Activated B cell treated with CpG ODN at 0.5 μM for 24 hours (primary cell): ENCODE results near the gene NRP2. TPM values are rescaled to one million over a fixed set of nuclear protein-coding genes. Genes with fewer than 3 reads are reported as not detected.

Experiments used
- ATAC-seq: fragments of 200-7000 bp; cut with Tn5 transposase; one replicate; pipeline ENCODE4 v1.10.0; 2021; ENCODE audit warnings: low read depth, mild to moderate bottlenecking, moderate library complexity
- CTCF ChIA-PET: fragments of 350-600 bp; sonication (Branson Sonifier 250); formaldehyde crosslinking; loops from one replicate; lab custom pipeline; 2021; ENCODE audit warnings: antibody characterized with exemption; lab: Charles Lee
- POLR2A ChIA-PET: fragments of 350-600 bp; sonication (Branson Sonifier 250); formaldehyde crosslinking; loops from one replicate; lab custom pipeline; 2021; ENCODE audit warnings: antibody characterized with exemption; lab: Charles Lee
- DNase-seq: peaks from one replicate; pipeline ENCODE4 v3.0.0; 2022
- H3K27ac Mint-ChIP-seq: one replicate; pipeline ENCODE4 v1.8.0; 2020; ENCODE audit warnings: mixed read lengths
- H3K27me3 Mint-ChIP-seq: one replicate; pipeline ENCODE4 v1.8.0; 2021; ENCODE audit warnings: mixed read lengths
- H3K36me3 Mint-ChIP-seq: one replicate; pipeline ENCODE4 v1.8.0; 2021; ENCODE audit warnings: low read depth, mixed read lengths
- H3K4me1 Mint-ChIP-seq: one replicate; pipeline ENCODE4 v1.8.0; 2021; ENCODE audit warnings: mixed read lengths
- H3K4me3 Mint-ChIP-seq: one replicate; pipeline ENCODE4 v1.8.0; 2020; ENCODE audit warnings: mild to moderate bottlenecking, mixed read lengths
- H3K9me3 Mint-ChIP-seq: one replicate; pipeline ENCODE4 v1.8.0; 2020; ENCODE audit warnings: mixed read lengths
- intact Hi-C: fragments of 100-400 bp; cut with micrococcal nuclease; formaldehyde crosslinking; loops from one replicate; pipeline ENCODE4 v1.15.1; 2024
- total RNA-seq: library from RNA; stranded (reverse); gene quantifications from 2 replicates; pipeline ENCODE4 v1.2.3, GENCODE V29; 2022
- TF ChIP-seq, protein P1 (sequence below): fragments of 200-600 bp; IDR thresholded peaks from one replicate; pipeline ENCODE4 v1.8.0; 2022; ENCODE audit warnings: antibody characterized with exemption, mild to moderate bottlenecking

NRP2 gene
- total RNA-seq, 1 donor from 2014 or later, result 10.2 TPM

GRCh38 chr2:205686056-205686782 lies 3.9 kb downstream of the NRP2 start:
- H3K4me3 Mint-ChIP-seq, result peak overlapping the region; percentile 90
- H3K36me3 Mint-ChIP-seq, result no peaks in the 10 kb centered on the region
- ATAC-seq (no peak), DNase-seq (no peak)
- POLR2A ChIA-PET, result interaction anchor here (0.6 to 6.2 kb wide), 3 partner anchors 20 to 36 kb away, joined by 3 to 72 read pairs (median 3); no protein-coding TSS in a partner anchor
- intact Hi-C loops, result no loop called here
- H3K27ac Mint-ChIP-seq, result peak overlapping the region; percentile 61
- TF ChIP-seq, protein P1, sequence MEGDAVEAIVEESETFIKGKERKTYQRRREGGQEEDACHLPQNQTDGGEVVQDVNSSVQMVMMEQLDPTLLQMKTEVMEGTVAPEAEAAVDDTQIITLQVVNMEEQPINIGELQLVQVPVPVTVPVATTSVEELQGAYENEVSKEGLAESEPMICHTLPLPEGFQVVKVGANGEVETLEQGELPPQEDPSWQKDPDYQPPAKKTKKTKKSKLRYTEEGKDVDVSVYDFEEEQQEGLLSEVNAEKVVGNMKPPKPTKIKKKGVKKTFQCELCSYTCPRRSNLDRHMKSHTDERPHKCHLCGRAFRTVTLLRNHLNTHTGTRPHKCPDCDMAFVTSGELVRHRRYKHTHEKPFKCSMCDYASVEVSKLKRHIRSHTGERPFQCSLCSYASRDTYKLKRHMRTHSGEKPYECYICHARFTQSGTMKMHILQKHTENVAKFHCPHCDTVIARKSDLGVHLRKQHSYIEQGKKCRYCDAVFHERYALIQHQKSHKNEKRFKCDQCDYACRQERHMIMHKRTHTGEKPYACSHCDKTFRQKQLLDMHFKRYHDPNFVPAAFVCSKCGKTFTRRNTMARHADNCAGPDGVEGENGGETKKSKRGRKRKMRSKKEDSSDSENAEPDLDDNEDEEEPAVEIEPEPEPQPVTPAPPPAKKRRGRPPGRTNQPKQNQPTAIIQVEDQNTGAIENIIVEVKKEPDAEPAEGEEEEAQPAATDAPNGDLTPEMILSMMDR, result no peak
- CTCF ChIA-PET, result no interaction called here
- H3K27me3 Mint-ChIP-seq, result peaks cover 35% of the 10 kb centered on the region
- no peaks in the 10 kb centered on the region for H3K9me3 Mint-ChIP-seq
- peaks cover 48% of the 10 kb centered on the region for H3K4me1 Mint-ChIP-seq

- TF ChIP-seq, protein P1, result no peak
- Mint-ChIP-seq H3K4me3 (peak overlapping the region; percentile 90), H3K9me3 (no peaks in the 10 kb centered on the region), H3K27me3 (peaks cover 35% of the 10 kb centered on the region), H3K36me3 (no peaks in the 10 kb centered on the region), H3K4me1 (peaks cover 42% of the 10 kb centered on the region), H3K27ac (no peak overlapping the region)
- POLR2A ChIA-PET, result interaction anchor here (0.6 to 1.6 kb wide), 2 partner anchors 29 to 35 kb away, joined by 3 read pairs; no protein-coding TSS in a partner anchor
- DNase-seq (no peak), ATAC-seq (no peak)
- CTCF ChIA-PET, result interaction anchor here (1.3 kb wide), 1 partner anchor 34 kb away, joined by 5 read pairs; no protein-coding TSS in a partner anchor
- intact Hi-C loops, result no loop called here
These were observed 4.7 kb downstream of the NRP2 start for GRCh38 chr2:205686783-205687640.

GRCh38 chr2:205687641-205687956 lies 5.3 kb downstream of the NRP2 start:
- H3K4me1 Mint-ChIP-seq, result peaks cover 42% of the 10 kb centered on the region
- H3K4me3 Mint-ChIP-seq, result no peak overlapping the region
- CTCF ChIA-PET, result interaction anchor here (1.3 kb wide), 1 partner anchor 33 kb away, joined by 5 read pairs; no protein-coding TSS in a partner anchor
- intact Hi-C loops, result no loop called here
- H3K27ac Mint-ChIP-seq, result no peak overlapping the region
- ATAC-seq, result no peak
- TF ChIP-seq, protein P1, result no peak
- no peak for DNase-seq
- H3K27me3 Mint-ChIP-seq, result peaks cover 35% of the 10 kb centered on the region
- no peaks in the 10 kb centered on the region for H3K36me3 Mint-ChIP-seq
- POLR2A ChIA-PET, result no interaction called here
- H3K9me3 Mint-ChIP-seq, result no peaks in the 10 kb centered on the region

- intact Hi-C loops, result no loop called here
- H3K4me3 Mint-ChIP-seq, result no peak overlapping the region
- ATAC-seq, result no peak
- TF ChIP-seq, protein P1, result no peak
- ChIA-PET CTCF (interaction anchor here (1.3 kb wide), 1 partner anchor 32 kb away, joined by 5 read pairs; no protein-coding TSS in a partner anchor), POLR2A (interaction anchor here (0.7 kb wide), 2 partner anchors 18 to 1659 kb away, joined by 3 read pairs; no protein-coding TSS in a partner anchor)
- H3K27ac Mint-ChIP-seq, result no peak overlapping the region
- H3K9me3 Mint-ChIP-seq, result no peaks in the 10 kb centered on the region
- H3K4me1 Mint-ChIP-seq, result peaks cover 33% of the 10 kb centered on the region
- H3K27me3 Mint-ChIP-seq, result peaks cover 27% of the 10 kb centered on the region
- DNase-seq, result no peak
- no peaks in the 10 kb centered on the region for H3K36me3 Mint-ChIP-seq
These were observed 6.3 kb downstream of the NRP2 start for GRCh38 chr2:205688417-205689200.
